Islet of Langerhans (tissue), 1 donor: ENCODE results near the gene CEP41.

ENCODE experiments used
- FAIRE-seq: peaks from one replicate; lab custom pipeline; 2011; peaks lifted over from hg19 to GRCh38; lab: Jason Lieb, UNC

CEP41 gene

GRCh38 chr7:130417213-130417612, 23.6 kb downstream of the CEP41 start:
- no peak for FAIRE-seq

DNA sequence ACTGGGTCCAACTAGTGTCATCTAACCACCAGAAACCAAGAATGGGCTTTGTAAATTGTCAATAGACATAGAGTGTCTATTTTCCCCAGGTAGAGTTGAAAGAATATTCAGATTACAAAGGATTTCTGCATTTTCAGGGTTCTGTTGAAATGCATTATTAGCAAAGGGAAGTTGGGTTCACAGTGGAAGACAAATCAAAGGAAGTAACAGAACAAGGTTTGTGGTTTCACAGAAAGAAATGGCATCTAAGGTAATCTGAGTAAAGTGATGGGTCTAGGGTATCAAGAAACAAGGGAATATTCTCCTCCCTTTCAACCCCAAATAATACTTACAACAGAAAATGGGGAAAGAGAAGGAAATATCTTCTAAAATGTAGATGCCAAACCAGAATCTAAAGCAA, 25.8 kb downstream of the CEP41 start:
- no peak for FAIRE-seq

DNA sequence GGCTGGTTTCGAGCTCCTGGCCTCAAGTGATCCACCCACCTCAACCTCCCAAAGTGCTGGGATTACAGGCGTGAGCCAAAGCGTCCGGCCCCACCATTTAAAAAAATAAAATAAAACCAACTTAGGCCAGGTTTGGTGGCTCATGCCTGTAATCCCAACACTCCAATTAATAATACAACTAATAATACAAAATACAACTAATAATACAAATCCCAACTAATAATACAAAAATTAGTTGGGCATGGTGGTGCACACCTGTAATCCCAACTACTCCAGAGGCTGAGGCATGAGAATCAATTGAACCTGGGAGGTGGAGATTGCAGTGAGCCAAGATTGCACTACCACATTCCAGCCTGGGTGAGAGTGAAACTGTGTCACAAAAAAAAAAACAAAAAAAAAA, 27.6 kb downstream of the CEP41 start:
- FAIRE-seq, result no peak

GRCh38 chr7:130410868-130411541, 29.8 kb downstream of the CEP41 start:
- FAIRE-seq, result peak; percentile 24

GRCh38 chr7:130409712-130410072, 31.1 kb downstream of the CEP41 start:
- FAIRE-seq, result peak; percentile 17

- peak; percentile 92 for FAIRE-seq
These were observed 31.6 kb downstream of the CEP41 start for GRCh38 chr7:130409067-130409711.

- peak; percentile 38 for FAIRE-seq
These were observed 35.8 kb downstream of the CEP41 start for GRCh38 chr7:130405003-130405402.

- peak; percentile 5 for FAIRE-seq
These were observed 39.2 kb downstream of the CEP41 start for GRCh38 chr7:130401578-130401977.

GRCh38 chr7:130401101-130401500, 39.7 kb downstream of the CEP41 start:
- FAIRE-seq, result no peak

DNA sequence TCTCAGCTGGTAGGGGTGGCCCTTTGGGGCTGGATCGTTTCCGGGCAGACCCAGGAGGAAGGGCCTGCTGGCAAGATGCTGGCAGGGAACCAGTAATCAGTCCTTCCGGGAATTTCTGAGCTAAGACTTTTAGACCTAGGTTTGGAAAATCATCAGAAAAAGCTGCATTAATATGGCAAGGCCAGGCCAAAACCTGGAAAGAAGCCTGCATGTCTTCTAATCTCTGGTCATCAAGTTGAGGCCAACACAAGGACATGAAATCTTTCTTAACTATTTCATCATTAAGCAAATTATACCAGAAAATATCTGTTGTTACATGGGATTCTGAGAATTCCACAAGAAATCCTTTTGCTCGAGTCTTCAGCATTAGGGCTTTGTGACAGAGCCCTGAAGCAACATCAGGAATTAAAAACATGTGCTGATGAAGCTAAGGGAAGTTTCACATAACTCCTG, 40.7 kb downstream of the CEP41 start:
- FAIRE-seq, result no peak

GRCh38 chr7:130398526-130399090, 42.2 kb downstream of the CEP41 start:
- FAIRE-seq, result no peak

DNA sequence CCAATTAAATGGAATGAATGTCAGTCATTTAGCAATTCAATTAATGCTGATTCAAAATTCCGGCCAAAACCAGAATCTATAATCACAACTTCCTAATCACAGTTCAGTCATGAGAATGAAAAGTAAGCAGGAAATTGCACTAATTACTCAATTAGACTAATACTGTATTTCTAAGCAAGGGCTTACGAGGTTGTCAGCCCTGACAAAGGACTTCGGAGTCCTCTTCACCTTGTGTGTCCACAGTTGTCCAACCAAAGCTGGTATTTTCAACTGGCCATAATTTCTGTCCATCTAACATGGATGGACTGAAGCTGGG, 43.1 kb downstream of the CEP41 start:
- no peak for FAIRE-seq

DNA sequence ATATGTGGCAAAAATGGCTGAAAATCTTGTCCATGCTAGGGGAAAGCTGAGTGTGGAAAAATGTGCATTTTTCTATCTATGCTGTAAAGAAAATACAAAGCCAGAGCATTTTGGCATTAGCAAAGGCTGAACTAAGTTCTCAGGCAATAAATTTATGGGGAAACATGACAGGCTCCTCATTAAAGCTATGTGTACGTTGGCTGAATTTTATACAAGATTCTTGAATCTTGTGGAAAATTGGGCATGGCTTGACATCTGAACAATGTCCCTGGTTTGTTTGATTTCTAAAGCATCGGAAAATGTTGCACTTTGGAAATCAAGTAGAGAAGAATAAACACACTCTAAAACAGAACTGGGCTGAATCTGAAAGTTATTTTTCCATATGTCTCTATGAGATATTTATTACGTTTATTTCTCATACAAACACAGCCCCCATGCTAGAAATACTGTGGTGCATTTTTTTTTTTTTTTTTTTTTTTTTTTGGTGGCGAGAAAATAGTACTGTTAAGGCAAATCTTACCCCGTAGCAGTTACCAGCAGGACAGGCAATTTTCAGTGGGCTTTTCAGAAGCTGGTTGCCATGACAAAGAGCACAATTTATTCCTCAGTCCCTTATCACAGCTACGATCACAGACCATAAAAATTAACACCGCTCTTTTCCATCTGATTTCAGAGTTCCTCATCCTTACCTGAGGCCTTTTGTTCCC, 43.6 kb downstream of the CEP41 start:
- FAIRE-seq, result no peak

DNA sequence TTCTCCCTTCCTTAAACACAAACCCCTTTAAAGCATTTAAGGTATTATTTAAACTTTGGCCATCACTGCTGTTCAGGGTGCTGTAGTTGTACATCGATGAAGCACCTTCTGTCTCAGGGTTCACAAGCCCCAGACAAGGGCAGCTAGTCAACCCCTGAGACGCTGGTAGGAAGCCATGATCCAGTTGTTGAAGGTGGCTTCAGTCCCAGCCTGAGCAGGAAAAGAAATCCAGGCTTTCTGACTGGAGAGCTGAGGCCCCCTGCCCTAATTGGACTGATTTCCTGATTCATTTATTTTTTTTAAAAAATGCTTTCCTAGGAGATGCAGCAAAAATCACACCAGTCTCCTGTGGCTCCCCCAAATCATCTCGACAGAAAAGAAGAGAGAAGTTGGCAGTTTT, 44.7 kb downstream of the CEP41 start:
- no peak for FAIRE-seq

GRCh38 chr7:130395421-130395820, 45.4 kb downstream of the CEP41 start:
- no peak for FAIRE-seq

DNA sequence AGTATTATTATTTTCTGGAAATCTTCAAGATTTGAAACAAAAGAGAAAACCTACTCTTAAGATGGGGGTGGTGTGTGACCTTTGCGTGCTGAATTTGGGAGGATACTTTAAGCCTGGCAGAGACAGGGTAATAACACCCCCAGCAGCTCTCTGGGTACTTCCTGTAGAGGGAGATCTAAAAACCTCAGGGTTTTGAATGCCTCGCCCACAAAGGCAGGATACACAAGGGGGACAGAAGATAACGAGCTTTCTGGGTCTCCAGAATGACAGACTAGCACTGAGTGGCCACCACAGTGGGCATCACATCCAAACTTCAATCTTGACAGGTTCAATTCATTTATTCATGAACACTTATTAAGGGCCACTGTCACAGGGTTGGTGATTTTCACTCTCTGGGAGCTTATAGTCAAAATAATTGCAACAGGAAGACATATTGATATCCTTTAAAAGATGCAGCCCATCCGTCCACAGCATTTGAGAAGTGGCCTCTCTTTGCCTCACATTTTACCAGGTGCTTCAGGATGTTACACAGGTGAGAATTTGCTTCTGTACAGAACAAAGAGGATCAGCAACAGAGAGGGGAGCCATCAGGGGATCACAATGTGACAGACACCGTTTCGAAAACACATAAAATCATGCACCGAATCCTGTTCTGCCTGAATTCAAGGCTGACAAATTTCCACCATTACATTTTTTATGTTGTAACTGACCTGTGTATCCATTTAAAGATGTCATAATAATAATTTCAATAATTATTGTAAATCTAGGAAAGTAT, 46.2 kb downstream of the CEP41 start:
- no peak for FAIRE-seq

- no peak for FAIRE-seq
These were observed 46.9 kb downstream of the CEP41 start for GRCh38 chr7:130393841-130394411.

DNA sequence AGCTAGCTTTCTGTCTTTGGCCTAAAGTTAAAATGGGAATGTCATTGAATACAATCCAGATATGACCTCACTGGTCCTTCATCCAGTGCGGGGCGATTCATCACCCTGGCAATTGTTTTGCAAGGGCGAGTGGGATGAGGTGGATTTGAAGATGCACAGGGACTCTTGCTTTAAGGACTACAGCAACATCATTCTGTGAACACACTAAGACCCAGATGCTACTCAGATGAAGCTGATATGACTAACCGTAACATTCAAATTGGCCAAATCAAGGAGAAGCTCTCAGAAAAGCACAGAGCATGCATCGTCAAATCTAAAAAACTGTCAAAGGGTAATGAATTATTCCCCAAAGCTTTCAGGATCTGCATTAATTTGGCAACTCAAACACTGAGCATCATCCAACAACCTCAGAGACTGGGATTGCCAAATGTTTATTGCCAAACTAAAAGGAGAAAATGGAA, 47.7 kb downstream of the CEP41 start:
- no peak for FAIRE-seq

- no peak for FAIRE-seq
These were observed 50.3 kb downstream of the CEP41 start for GRCh38 chr7:130390486-130390885.

- FAIRE-seq, result no peak
These were observed 52.1 kb downstream of the CEP41 start for GRCh38 chr7:130388671-130389070.

DNA sequence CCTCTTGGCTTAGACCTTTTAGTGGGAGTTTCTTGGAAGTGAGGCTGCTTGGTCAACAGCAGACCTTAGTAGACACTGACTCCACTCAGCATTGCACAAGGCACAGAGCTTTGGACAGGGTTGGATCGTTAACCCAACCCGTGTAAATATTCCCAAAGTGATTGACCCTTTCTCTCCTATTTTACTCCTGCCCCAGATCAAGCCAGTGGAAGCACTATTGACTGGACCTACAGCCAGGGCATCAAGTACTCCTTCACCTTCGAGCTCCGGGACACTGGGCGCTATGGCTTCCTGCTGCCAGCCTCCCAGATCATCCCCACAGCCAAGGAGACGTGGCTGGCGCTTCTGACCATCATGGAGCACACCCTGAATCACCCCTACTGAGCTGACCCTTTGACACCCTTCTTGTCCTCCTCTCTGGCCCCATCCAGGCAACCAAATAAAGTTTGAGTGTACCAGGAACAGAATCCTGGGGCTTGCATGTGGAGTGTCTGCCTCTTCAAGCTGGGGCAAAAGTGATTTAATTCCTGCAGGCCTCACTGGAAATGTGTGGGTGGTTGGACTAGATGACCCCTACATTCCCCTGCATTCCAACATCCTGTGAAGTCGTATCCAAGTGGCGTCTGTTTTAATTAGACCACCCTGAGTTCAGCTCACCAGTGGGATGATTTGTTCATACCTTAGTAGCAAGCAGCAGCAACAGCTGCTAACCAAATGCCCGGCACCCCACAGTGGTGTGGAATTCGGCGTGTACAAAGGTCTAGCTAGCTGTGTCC, 53.0 kb downstream of the CEP41 start:
- no peak for FAIRE-seq

GRCh38 chr7:130387306-130387627, 53.5 kb downstream of the CEP41 start:
- no peak for FAIRE-seq
